HCT116 (cell line): ENCODE data around the gene SRGAP1. TPM values are rescaled to one million over a fixed set of nuclear protein-coding genes. Genes with fewer than 3 reads are reported as not detected.

ENCODE experiments used
- ATAC-seq: fragments of 200-7000 bp; cut with Tn5 transposase; 2 replicates; pipeline ENCODE4 v1.9.1; 2020; ENCODE audit warnings: mild to moderate bottlenecking, moderate library complexity
- BruUV-seq: library from RNA; stranded (reverse); fragments of 400-500 nt; replicated peaks from 2 replicates; lab custom pipeline; 2021; lab: Mats Ljungman, UMichigan
- CTCF ChIA-PET: fragments of 300-600 bp; sonication (Branson Sonifier 250); formaldehyde crosslinking; loops from one replicate; lab custom pipeline; 2021; ENCODE audit warnings: antibody characterized with exemption; lab: Charles Lee
- POLR2A ChIA-PET: fragments of 300-600, 350-600 bp; sonication (Branson Sonifier 250); formaldehyde crosslinking; loops from one replicate; lab custom pipeline; 2021; ENCODE audit warnings: antibody characterized with exemption; lab: Charles Lee
- RAD21 ChIA-PET, 2 experiments: fragments of 300-600 bp; sonication (Branson Sonifier 250); formaldehyde crosslinking; loops; one replicate each; lab custom pipeline; 2023; ENCODE audit warnings: low total read pairs in 2 of 2; ENCODE audit not compliant: uncharacterized antibody in 2 of 2, unreplicated experiment in 2 of 2, low non-redundant PET in 1 of 2; lab: Charles Lee
- DNase-seq: peaks from one replicate; pipeline ENCODE4 v3.0.0-alpha.2; 2010; ENCODE audit warnings: low read depth, low spot score
- H2AFZ ChIP-seq: fragments of 200-600 bp; shearing (Covaris generic), sonication (generic); 2 replicates; pipeline ENCODE4 v1.6.1; 2017; ENCODE audit warnings: low read depth, mixed run types, mixed read lengths, antibody characterized with exemption, low read length; ENCODE audit not compliant: poor library complexity, severe bottlenecking
- H3K27ac ChIP-seq: 2 replicates; pipeline ENCODE4 v1.5.1; 2012; ENCODE audit warnings: low read depth, low read length
- H3K27me3 ChIP-seq: fragments of 200-600 bp; sonication (generic); 2 replicates; pipeline ENCODE4 v1.6.1; 2016; ENCODE audit warnings: mixed run types, low read length, mixed read lengths; ENCODE audit not compliant: insufficient read depth
- H3K36me3 ChIP-seq, 2 experiments: fragments of 200-500 bp in 1 of 2; fragments of 200-600 bp in 1 of 2; sonication (Bioruptor generic) in 1 of 2; sonication (generic) in 1 of 2; 2 replicates each; pipeline versions ENCODE4 v1.5.1 to v1.6.1; 2014 to 2016; ENCODE audit warnings: low read length in 2 of 2, inconsistent platforms in 1 of 2, mixed read lengths in 1 of 2, mixed run types in 1 of 2; ENCODE audit not compliant: insufficient read depth in 2 of 2, control insufficient read depth in 1 of 2
- H3K4me1 ChIP-seq, 2 experiments: fragments of 200-600 bp in 1 of 2; sonication (generic) in 1 of 2; 2 replicates each; pipeline versions ENCODE4 v1.5.1 to v1.6.1; 2012 to 2017; ENCODE audit warnings: low read length in 2 of 2, inconsistent platforms in 1 of 2, mild to moderate bottlenecking in 1 of 2, mixed read lengths in 1 of 2, mixed run types in 1 of 2, moderate library complexity in 1 of 2; ENCODE audit not compliant: insufficient read depth in 2 of 2, control insufficient read depth in 1 of 2
- H3K4me2 ChIP-seq: fragments of 200-600 bp; sonication (generic); 2 replicates; pipeline ENCODE4 v1.6.1; 2017; ENCODE audit warnings: mixed run types, low read length, mixed read lengths
- H3K4me3 ChIP-seq, 2 experiments: fragments of 200-600 bp in 1 of 2; sonication (generic) in 1 of 2; replicated peaks in 1 of 2; 2 replicates each; pipeline ENCODE4 v1.5.1; 2011 to 2016; ENCODE audit warnings: low read length in 2 of 2, control low read depth in 1 of 2, low read depth in 1 of 2, mild to moderate bottlenecking in 1 of 2, mixed read lengths in 1 of 2, mixed run types in 1 of 2
- H3K79me2 ChIP-seq: fragments of 200-600 bp; sonication (generic); 2 replicates; pipeline ENCODE4 v1.6.1; 2017; ENCODE audit warnings: mild to moderate bottlenecking, mixed run types, low read length, moderate library complexity, mixed read lengths; ENCODE audit not compliant: insufficient read depth
- H3K9ac ChIP-seq: fragments of 200-600 bp; sonication (generic); 2 replicates; pipeline ENCODE4 v1.6.1; 2016; ENCODE audit warnings: low read length, mixed read lengths
- H3K9me2 ChIP-seq: fragments of 200-600 bp; sonication (generic), shearing (Covaris generic); 2 replicates; pipeline ENCODE4 v1.6.1; 2017; ENCODE audit warnings: mixed run types, mild to moderate bottlenecking, moderate library complexity; ENCODE audit not compliant: insufficient read depth
- H3K9me3 ChIP-seq, 2 experiments: fragments of 200-500 bp in 1 of 2; fragments of 200-600 bp in 1 of 2; sonication (Bioruptor generic) in 1 of 2; sonication (generic) in 1 of 2; 2 replicates each; pipeline ENCODE4 v1.6.1; 2014 to 2017; ENCODE audit warnings: low read length in 2 of 2, mixed read lengths in 2 of 2, inconsistent platforms in 1 of 2, low read depth in 1 of 2, mild to moderate bottlenecking in 1 of 2, mixed run types in 1 of 2, moderate library complexity in 1 of 2; ENCODE audit not compliant: control insufficient read depth in 1 of 2, insufficient read depth in 1 of 2
- H4K20me1 ChIP-seq: fragments of 200-600 bp; sonication (generic), shearing (Covaris generic); 2 replicates; pipeline ENCODE4 v1.6.1; 2017; ENCODE audit warnings: mixed run types, mild to moderate bottlenecking, moderate library complexity; ENCODE audit not compliant: insufficient read depth
- CBX3 ChIP-seq: IDR thresholded peaks from 2 replicates; pipeline ENCODE4 v1.6.1; 2012; ENCODE audit warnings: low read depth
- CEBPB ChIP-seq: IDR thresholded peaks from 2 replicates; pipeline ENCODE4 v1.6.1; 2012; ENCODE audit warnings: low read depth
- EGR1 ChIP-seq: IDR thresholded peaks from 2 replicates; pipeline ENCODE4 v1.6.1; 2012; ENCODE audit warnings: low read depth
- ELF1 ChIP-seq: IDR thresholded peaks from 2 replicates; pipeline ENCODE4 v1.6.1; 2012; ENCODE audit warnings: low read depth, borderline replicate concordance
- EZH2 ChIP-seq: fragments of 200-600 bp; sonication (generic); IDR thresholded peaks from 2 replicates; pipeline ENCODE4 v1.6.1; 2017; ENCODE audit warnings: antibody characterized with exemption, mixed run types
- FOSL1 ChIP-seq: IDR thresholded peaks from 2 replicates; pipeline ENCODE4 v1.6.1; 2012; ENCODE audit warnings: low read depth
- JUND ChIP-seq: IDR thresholded peaks from 2 replicates; pipeline ENCODE4 v1.6.1; 2012
- POLR2AphosphoS5 ChIP-seq: IDR thresholded peaks from 2 replicates; pipeline ENCODE4 v1.6.1; 2011; ENCODE audit warnings: mild to moderate bottlenecking, low read depth, low read length, moderate library complexity
- RAD21 ChIP-seq: IDR thresholded peaks from 2 replicates; pipeline ENCODE4 v1.6.1; 2012; ENCODE audit warnings: low read depth, mild to moderate bottlenecking
- SIN3A ChIP-seq: IDR thresholded peaks from 2 replicates; pipeline ENCODE4 v1.6.1; 2012; ENCODE audit warnings: low read depth
- SRF ChIP-seq: IDR thresholded peaks from 2 replicates; pipeline ENCODE4 v1.6.1; 2012; ENCODE audit warnings: low read depth
- YY1 ChIP-seq: IDR thresholded peaks from 2 replicates; pipeline ENCODE4 v1.6.1; 2011; ENCODE audit warnings: low read length, low read depth, moderate library complexity, mild to moderate bottlenecking; ENCODE audit not compliant: insufficient replicate concordance; ENCODE audit errors: extremely low read depth
- ZFX ChIP-seq: fragments of 450-650 bp; IDR thresholded peaks from 2 replicates; pipeline ENCODE4 v1.6.1; 2017
- ZNF274 ChIP-seq: fragments of 200-500 bp; sonication (Bioruptor generic); IDR thresholded peaks from 2 replicates; pipeline ENCODE4 v1.6.1; 2014; ENCODE audit warnings: mild to moderate bottlenecking, low read depth, low read length, inconsistent platforms
- intact Hi-C: fragments of 100-400 bp; cut with micrococcal nuclease; formaldehyde crosslinking; loops from 2 replicates; pipeline ENCODE4 v1.10.0; 2022
- total RNA-seq: library from RNA; stranded (reverse); gene quantifications from one replicate; pipeline ENCODE4 v1.2.1, GENCODE V29; 2021; ENCODE audit not compliant: unreplicated experiment
- TF ChIP-seq, protein P1 (sequence below): IDR thresholded peaks from 2 replicates; pipeline ENCODE4 v1.6.1; 2012
- TF ChIP-seq, protein P2 (sequence below), 3 experiments: fragments of 200-600 bp in 1 of 3; sonication (generic) in 1 of 3; IDR thresholded peaks in 2 of 3; conservative IDR thresholded peaks in 1 of 3; 2 replicates each; pipeline ENCODE4 v1.5.1; 2012 to 2017; ENCODE audit warnings: low read depth in 2 of 3, low read length in 2 of 3, antibody characterized with exemption in 1 of 3, borderline replicate concordance in 1 of 3, control low read depth in 1 of 3, mild to moderate bottlenecking in 1 of 3, mixed read lengths in 1 of 3, mixed run types in 1 of 3, moderate library complexity in 1 of 3; ENCODE audit not compliant: insufficient read depth in 1 of 3
- TF ChIP-seq, protein P3 (sequence below): IDR thresholded peaks from 2 replicates; pipeline ENCODE4 v1.6.1; 2011; ENCODE audit warnings: mild to moderate bottlenecking, low read length, moderate library complexity; ENCODE audit not compliant: insufficient replicate concordance; ENCODE audit errors: extremely low read depth
- TF ChIP-seq, protein P4 (sequence below): IDR thresholded peaks from 2 replicates; pipeline ENCODE4 v1.6.1; 2012; ENCODE audit warnings: low read depth

SRGAP1 gene
- total RNA-seq, 1 experiment from 2014 or later = 16.6 TPM

DNA sequence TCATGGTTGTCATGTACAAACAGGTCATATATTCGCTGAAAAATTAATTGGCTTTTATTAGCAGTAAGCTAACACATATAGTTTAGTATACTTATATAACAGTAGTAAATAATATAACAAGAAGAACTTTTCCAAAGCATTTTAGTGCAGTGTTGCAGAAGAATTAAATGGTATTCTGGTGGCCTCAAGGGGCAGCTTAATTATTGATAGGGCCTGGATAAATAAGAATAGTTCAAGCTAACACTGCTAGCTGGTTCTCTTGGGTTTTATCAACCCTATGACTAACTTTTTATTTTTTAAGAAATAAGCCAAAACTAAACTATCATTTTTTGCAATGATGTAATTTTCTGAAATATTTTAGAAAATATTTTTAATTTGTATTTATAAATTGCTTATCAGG is 152.1 kb downstream of the SRGAP1 start:
- no TSS peak for BruUV-seq
- H3K36me3 ChIP-seq = no peaks in the 10 kb centered on the region
- H3K4me2 ChIP-seq = no peak overlapping the region
- DNase-seq (no peak), ATAC-seq (no peak)
- CTCF ChIA-PET = no interaction called here
- H3K27ac ChIP-seq = no peak overlapping the region
- no peak overlapping the region for H2AFZ ChIP-seq
- TF ChIP-seq FOSL1 (no peak), POLR2AphosphoS5 (no peak), ZNF274 (no peak), YY1 (no peak), JUND (no peak), SRF (no peak), CEBPB (no peak), EGR1 (no peak), SIN3A (no peak), RAD21 (no peak), ZFX (no peak), CBX3 (no peak), ELF1 (no peak), EZH2 (no peak)
- TF ChIP-seq, protein P1, sequence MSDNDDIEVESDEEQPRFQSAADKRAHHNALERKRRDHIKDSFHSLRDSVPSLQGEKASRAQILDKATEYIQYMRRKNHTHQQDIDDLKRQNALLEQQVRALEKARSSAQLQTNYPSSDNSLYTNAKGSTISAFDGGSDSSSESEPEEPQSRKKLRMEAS = no peak
- TF ChIP-seq, protein P2, sequence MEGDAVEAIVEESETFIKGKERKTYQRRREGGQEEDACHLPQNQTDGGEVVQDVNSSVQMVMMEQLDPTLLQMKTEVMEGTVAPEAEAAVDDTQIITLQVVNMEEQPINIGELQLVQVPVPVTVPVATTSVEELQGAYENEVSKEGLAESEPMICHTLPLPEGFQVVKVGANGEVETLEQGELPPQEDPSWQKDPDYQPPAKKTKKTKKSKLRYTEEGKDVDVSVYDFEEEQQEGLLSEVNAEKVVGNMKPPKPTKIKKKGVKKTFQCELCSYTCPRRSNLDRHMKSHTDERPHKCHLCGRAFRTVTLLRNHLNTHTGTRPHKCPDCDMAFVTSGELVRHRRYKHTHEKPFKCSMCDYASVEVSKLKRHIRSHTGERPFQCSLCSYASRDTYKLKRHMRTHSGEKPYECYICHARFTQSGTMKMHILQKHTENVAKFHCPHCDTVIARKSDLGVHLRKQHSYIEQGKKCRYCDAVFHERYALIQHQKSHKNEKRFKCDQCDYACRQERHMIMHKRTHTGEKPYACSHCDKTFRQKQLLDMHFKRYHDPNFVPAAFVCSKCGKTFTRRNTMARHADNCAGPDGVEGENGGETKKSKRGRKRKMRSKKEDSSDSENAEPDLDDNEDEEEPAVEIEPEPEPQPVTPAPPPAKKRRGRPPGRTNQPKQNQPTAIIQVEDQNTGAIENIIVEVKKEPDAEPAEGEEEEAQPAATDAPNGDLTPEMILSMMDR (IDR thresholded peaks at IDR 0.05 in 2 of 3, conservative IDR thresholded peaks at IDR 0.05 in 1 of 3; ENCODE audit: borderline replicate concordance in 1 of 3, insufficient read depth in 1 of 3, low read depth in 2 of 3, low read length in 2 of 3) = no peak
- TF ChIP-seq, protein P3, sequence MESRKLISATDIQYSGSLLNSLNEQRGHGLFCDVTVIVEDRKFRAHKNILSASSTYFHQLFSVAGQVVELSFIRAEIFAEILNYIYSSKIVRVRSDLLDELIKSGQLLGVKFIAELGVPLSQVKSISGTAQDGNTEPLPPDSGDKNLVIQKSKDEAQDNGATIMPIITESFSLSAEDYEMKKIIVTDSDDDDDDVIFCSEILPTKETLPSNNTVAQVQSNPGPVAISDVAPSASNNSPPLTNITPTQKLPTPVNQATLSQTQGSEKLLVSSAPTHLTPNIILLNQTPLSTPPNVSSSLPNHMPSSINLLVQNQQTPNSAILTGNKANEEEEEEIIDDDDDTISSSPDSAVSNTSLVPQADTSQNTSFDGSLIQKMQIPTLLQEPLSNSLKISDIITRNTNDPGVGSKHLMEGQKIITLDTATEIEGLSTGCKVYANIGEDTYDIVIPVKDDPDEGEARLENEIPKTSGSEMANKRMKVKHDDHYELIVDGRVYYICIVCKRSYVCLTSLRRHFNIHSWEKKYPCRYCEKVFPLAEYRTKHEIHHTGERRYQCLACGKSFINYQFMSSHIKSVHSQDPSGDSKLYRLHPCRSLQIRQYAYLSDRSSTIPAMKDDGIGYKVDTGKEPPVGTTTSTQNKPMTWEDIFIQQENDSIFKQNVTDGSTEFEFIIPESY = no peak
- TF ChIP-seq, protein P4, sequence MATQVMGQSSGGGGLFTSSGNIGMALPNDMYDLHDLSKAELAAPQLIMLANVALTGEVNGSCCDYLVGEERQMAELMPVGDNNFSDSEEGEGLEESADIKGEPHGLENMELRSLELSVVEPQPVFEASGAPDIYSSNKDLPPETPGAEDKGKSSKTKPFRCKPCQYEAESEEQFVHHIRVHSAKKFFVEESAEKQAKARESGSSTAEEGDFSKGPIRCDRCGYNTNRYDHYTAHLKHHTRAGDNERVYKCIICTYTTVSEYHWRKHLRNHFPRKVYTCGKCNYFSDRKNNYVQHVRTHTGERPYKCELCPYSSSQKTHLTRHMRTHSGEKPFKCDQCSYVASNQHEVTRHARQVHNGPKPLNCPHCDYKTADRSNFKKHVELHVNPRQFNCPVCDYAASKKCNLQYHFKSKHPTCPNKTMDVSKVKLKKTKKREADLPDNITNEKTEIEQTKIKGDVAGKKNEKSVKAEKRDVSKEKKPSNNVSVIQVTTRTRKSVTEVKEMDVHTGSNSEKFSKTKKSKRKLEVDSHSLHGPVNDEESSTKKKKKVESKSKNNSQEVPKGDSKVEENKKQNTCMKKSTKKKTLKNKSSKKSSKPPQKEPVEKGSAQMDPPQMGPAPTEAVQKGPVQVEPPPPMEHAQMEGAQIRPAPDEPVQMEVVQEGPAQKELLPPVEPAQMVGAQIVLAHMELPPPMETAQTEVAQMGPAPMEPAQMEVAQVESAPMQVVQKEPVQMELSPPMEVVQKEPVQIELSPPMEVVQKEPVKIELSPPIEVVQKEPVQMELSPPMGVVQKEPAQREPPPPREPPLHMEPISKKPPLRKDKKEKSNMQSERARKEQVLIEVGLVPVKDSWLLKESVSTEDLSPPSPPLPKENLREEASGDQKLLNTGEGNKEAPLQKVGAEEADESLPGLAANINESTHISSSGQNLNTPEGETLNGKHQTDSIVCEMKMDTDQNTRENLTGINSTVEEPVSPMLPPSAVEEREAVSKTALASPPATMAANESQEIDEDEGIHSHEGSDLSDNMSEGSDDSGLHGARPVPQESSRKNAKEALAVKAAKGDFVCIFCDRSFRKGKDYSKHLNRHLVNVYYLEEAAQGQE = no peak
- H3K9me2 ChIP-seq = no peaks in the 10 kb centered on the region
- H3K79me2 ChIP-seq = no peaks in the 10 kb centered on the region
- H4K20me1 ChIP-seq = no peaks in the 10 kb centered on the region
- POLR2A ChIA-PET = no interaction called here
- RAD21 ChIA-PET = no interaction called here
- no peaks in the 10 kb centered on the region for H3K4me1 ChIP-seq
- intact Hi-C loops = no loop called here
- no peak overlapping the region for H3K9ac ChIP-seq
- no peak overlapping the region for H3K4me3 ChIP-seq
- H3K9me3 ChIP-seq = no peaks in the 10 kb centered on the region
- H3K27me3 ChIP-seq = no peaks in the 10 kb centered on the region
